Measurements from ENCODE around the gene TOX2. TPM values are rescaled to one million over a fixed set of nuclear protein-coding genes. Genes with fewer than 3 reads are reported as not detected.

The TOX2 gene
- polyA plus RNA-seq, 1 donor: 4.1 TPM

DNA sequence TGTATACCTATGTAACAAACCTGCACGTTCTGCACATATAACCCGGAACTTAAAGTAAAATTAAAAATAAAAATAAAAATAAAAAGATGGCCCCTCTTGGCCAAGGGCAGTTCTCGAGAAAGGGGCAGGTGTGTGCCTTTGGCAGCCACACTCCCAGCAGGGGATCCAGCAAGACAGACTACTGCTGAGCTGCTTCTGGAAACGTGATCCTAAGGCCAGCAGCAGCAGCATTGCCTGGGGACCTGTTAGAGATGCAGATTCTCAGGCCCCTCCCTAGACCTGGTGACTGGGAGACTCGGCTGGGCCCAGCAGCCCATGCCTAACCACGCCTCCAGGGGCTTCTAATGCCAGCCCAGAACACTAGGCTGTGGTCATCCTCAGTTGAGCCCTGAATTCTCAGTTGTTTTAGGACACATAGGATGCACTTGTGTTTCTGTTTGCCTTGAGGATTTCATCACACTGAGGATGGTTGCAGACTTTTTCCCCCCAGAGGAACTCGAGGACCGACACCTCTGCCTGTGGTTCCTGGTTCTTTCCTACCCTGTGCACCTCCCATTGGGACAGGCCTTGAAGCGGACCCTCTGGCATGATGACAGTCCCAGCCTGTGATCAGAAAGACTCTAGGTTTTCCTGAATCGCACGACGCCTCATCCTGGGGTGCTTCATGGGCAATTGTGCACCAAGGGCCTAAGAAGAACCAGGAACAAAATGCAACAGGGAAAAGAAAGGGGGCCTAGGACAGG, 105.9 kb downstream of the TOX2 start:
- no peak for DNase-seq

DNA sequence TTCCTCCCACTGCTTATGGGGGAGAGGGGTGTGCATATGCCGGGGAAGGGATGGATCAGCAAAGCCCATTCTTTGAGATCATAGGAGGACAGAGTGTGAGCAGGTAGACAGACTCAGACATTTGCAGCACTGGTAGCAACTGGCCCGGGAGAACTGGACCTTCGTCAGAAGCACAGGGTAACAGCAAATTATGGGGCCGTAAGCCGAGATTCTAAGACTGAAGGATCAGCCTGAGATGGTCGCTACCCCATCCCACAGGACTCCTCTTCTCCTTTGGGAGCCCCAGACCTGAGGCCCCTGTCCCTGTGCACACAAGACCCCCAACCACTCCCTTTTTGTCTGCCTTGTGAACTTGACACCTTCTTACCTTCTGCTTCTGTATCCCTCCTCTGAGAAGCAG, 106.5 kb downstream of the TOX2 start:
- DNase-seq: no peak

DNA sequence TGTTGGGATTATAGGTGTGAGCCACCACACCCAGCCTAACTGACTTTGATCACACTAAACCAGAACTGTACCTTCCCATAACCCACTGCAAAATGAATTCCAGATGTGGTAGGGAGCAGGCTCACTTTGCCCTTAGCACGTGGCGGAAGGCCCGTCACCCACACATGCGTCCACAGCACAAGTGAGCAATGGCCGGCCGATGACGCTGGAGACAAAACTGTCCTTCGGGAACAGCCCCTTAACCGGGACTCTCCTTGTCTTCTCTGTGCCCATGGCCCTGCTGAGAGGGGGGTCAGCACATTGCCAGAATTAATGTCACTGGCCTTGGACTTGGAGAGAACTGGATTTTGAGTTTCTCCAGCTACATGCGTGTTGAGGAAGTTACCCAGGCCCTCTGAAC, 107.2 kb downstream of the TOX2 start:
- DNase-seq: no peak

- DNase-seq: no peak
Measured at GRCh38 chr20:44022464-44022863, 107.8 kb downstream of the TOX2 start.

- no peak for DNase-seq
Measured at GRCh38 chr20:44023515-44024371, 109.1 kb downstream of the TOX2 start.

- no peak for DNase-seq
Measured at GRCh38 chr20:44024820-44025580, 110.3 kb downstream of the TOX2 start.

- no peak for DNase-seq
Measured at GRCh38 chr20:44025756-44026155, 111.1 kb downstream of the TOX2 start.

- no peak for DNase-seq
Measured at GRCh38 chr20:44026647-44027342, 112.1 kb downstream of the TOX2 start.

- no peak for DNase-seq
Measured at GRCh38 chr20:44027343-44028002, 112.8 kb downstream of the TOX2 start.

- DNase-seq: no peak
Measured at GRCh38 chr20:44028003-44028730, 113.5 kb downstream of the TOX2 start.

GRCh38 chr20:44028868-44029847, 114.5 kb downstream of the TOX2 start:
- no peak for DNase-seq

DNA sequence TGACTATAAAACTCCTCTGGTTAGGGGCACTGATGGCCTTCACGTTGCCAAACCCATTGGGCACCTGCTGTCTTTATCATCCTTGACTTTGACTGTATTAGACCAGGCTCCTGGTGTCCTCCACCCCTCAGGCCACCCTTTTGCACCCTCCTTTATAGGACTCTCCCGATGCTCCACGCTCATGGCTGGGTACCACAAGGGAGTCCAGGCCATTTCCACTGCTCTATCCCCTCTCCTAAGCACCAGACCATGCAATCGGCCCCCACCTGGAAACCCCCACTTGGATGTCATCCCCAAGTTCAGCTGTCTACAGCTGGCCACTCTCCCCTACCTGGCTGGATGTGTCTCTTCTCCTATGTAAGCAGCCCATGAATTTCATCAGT, 115.2 kb downstream of the TOX2 start:
- no peak for DNase-seq

DNA sequence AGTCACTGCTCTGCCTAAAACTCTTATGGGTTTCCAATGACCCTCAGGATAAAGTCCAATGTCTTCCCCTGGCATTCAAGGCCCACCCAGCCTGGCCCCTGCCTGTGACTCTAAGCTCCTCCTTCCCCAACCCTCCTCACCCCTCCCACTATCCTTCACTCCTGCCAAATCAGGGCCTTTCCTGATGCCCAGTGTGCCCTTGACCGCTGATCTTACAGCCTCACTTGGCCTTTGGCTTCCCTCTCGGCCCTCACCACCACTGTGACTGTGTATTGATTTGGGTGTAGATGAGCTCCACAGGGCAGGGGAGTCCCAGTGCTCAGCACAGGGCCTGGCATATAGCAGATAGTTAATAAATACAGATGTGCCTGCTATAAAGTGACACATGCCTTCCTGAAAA, 115.7 kb downstream of the TOX2 start:
- no peak for DNase-seq

GRCh38 chr20:44031001-44031574, 116.4 kb downstream of the TOX2 start:
- no peak for DNase-seq

- no peak for DNase-seq
Measured at GRCh38 chr20:44031781-44032582, 117.3 kb downstream of the TOX2 start.

DNA sequence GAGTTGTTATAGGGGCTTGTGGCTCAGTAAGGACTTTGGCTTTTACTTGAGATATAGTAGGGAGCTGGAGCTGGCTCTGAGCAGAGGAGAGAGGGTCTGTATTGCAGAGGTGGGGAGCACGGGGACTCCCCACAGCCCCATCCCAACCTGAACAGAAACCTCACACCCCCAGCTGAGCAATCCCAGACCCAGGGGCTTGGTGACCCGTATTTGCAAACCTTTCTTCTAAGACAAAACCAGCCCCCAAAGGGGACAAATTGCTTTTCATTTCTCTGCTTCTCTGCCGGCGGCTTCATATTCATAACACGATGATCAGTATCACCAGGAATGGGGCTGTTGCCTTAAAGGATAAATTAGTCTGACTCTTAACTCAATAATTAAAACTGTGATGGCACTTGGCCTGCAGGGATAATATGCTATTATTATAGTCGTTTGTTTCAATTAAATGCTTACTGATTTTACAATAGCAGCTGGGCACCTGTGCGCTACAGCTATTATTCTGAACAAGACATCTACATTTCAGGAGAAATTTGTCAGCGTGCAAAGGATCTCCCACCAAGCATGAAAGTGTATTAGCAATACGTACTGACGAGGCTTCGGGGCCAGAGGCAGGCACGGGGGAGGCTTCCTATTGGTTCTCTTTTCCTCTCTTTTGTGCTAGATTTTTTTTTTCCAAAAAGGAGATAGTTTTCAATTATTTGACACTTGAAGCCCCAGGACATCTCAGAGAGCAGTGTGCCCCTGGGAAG, 118.1 kb downstream of the TOX2 start:
- DNase-seq: no peak

DNA sequence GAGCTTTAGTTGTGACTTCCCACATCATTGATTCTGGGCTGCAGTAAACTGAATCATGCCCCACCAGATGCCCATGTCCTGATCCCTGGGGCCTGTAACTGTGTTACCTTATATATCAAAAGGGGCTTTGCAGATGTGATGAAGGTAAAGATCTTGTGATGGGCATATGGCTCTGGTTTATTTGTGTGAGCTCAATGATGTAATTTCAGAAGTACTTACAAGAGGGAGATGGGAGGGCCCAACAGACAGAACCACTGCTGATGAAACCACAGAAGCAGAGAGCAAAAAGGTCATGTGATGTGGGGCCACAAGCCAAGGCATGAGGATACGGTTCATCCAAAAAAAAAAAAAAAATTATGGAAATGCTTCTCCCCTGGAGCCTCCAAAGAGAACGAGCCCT, 118.7 kb downstream of the TOX2 start:
- DNase-seq: no peak

DNA sequence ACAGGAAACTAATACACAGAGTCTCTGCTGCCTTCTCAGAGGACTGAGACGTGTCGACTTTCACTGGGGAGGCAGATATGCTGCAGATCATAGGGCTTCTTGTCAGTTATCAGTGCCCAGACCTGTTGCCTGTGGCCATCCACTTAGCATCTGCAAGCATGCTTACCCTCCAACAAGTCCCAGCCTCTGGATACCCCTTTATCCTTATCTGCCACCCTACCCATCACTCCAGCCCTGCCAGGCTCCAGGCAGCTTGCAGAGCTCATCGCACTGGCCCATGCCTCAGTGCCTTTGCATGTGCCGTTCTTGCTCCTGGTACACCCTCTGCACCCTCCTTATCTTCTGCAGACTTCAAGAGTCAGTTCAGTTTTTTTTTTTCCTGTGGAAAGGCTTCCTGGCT, 119.2 kb downstream of the TOX2 start:
- no peak for DNase-seq
